ENCODE data around the gene KLK1. TPM values are rescaled to one million over a fixed set of nuclear protein-coding genes. Genes with fewer than 3 reads are reported as not detected.

Gene KLK1
- 1 to 10 TPM in 1 of 2 experiments, under 1 TPM in 1; 0.60 to 1.1 TPM for total RNA-seq

- Mint-ChIP-seq H3K4me1 (peaks cover 20% of the 10 kb centered on the region), H3K9me3 (no peaks in the 10 kb centered on the region)
Observed at GRCh38 chr19:50823389-50824042, at the start of gene KLK1. Gene KLK1, minus strand, starts transcription at chr19:50823787. Its CDS starts 39 bp downstream, at chr19:50823748.

GRCh38 chr19:50873056-50873455 lies 49.5 kb upstream of the KLK1 start, which contains the start of gene KLK2:
Gene KLK2, plus strand, starts transcription at chr19:50873439. Its CDS starts 35 bp downstream, at chr19:50873474.
- no peak for DNase-seq
- H3K9me3 Mint-ChIP-seq = peaks cover 1% of the 10 kb centered on the region
- peaks cover 1% of the 10 kb centered on the region for H3K4me1 Mint-ChIP-seq
- no peak within 1 kb of the TSS for H3K4me3 Mint-ChIP-seq
- H3K36me3 Mint-ChIP-seq = no peaks in the 10 kb centered on the region
- H3K27me3 Mint-ChIP-seq = peaks cover 31% of the 10 kb centered on the region
- no peak within 1 kb of the TSS for H3K27ac Mint-ChIP-seq

More at GRCh38 chr19:50823389-50824042, at the start of gene KLK1:
- Mint-ChIP-seq H3K36me3 (no peaks in the 10 kb centered on the region), H3K27me3 (peaks cover 74% of the 10 kb centered on the region), H3K4me3 (no peak within 1 kb of the TSS), H3K27ac (no peak within 1 kb of the TSS)
- no peak for DNase-seq

- Mint-ChIP-seq H3K4me1 (peaks cover 1% of the 10 kb centered on the region), H3K27me3 (peaks cover 38% of the 10 kb centered on the region)
Observed at GRCh38 chr19:50870417-50871089, 47.0 kb upstream of the KLK1 start.

GRCh38 chr19:50869479-50869878 lies 45.9 kb upstream of the KLK1 start:
- no peaks in the 10 kb centered on the region for H3K36me3 Mint-ChIP-seq
- H3K4me1 Mint-ChIP-seq = peaks cover 1% of the 10 kb centered on the region
- peaks cover 45% of the 10 kb centered on the region for H3K27me3 Mint-ChIP-seq
- H3K4me3 Mint-ChIP-seq = no peak overlapping the region
- no peak overlapping the region for H3K27ac Mint-ChIP-seq
- H3K9me3 Mint-ChIP-seq = peaks cover 1% of the 10 kb centered on the region
- no peak for DNase-seq

More at GRCh38 chr19:50870417-50871089, 47.0 kb upstream of the KLK1 start:
- peak; percentile 50 for DNase-seq
- Mint-ChIP-seq H3K36me3 (no peaks in the 10 kb centered on the region), H3K9me3 (peaks cover 1% of the 10 kb centered on the region), H3K4me3 (no peak overlapping the region), H3K27ac (no peak overlapping the region)

GRCh38 chr19:50861496-50862286 lies 38.1 kb upstream of the KLK1 start:
- H3K4me3 Mint-ChIP-seq = no peak overlapping the region
- no peaks in the 10 kb centered on the region for H3K4me1 Mint-ChIP-seq
- no peak for DNase-seq
- no peak overlapping the region for H3K27ac Mint-ChIP-seq
- no peaks in the 10 kb centered on the region for H3K36me3 Mint-ChIP-seq
- peaks cover 60% of the 10 kb centered on the region for H3K27me3 Mint-ChIP-seq
- no peaks in the 10 kb centered on the region for H3K9me3 Mint-ChIP-seq

- H3K9me3 Mint-ChIP-seq = no peaks in the 10 kb centered on the region
- H3K27me3 Mint-ChIP-seq = peaks cover 60% of the 10 kb centered on the region
- no peak overlapping the region for H3K27ac Mint-ChIP-seq
- no peaks in the 10 kb centered on the region for H3K4me1 Mint-ChIP-seq
- no peak overlapping the region for H3K4me3 Mint-ChIP-seq
- DNase-seq = no peak
- H3K36me3 Mint-ChIP-seq = no peaks in the 10 kb centered on the region
Observed at GRCh38 chr19:50861010-50861409, 37.4 kb upstream of the KLK1 start.

GRCh38 chr19:50859849-50860248 lies 36.3 kb upstream of the KLK1 start:
- H3K36me3 Mint-ChIP-seq = no peaks in the 10 kb centered on the region
- no peaks in the 10 kb centered on the region for H3K4me1 Mint-ChIP-seq
- no peak for DNase-seq
- no peaks in the 10 kb centered on the region for H3K9me3 Mint-ChIP-seq
- no peak overlapping the region for H3K27ac Mint-ChIP-seq
- peaks cover 64% of the 10 kb centered on the region for H3K27me3 Mint-ChIP-seq
- no peak overlapping the region for H3K4me3 Mint-ChIP-seq

GRCh38 chr19:50858886-50859285 lies 35.3 kb upstream of the KLK1 start:
- H3K4me3 Mint-ChIP-seq = no peak overlapping the region
- H3K4me1 Mint-ChIP-seq = no peaks in the 10 kb centered on the region
- no peaks in the 10 kb centered on the region for H3K9me3 Mint-ChIP-seq
- DNase-seq = no peak
- no peak overlapping the region for H3K27ac Mint-ChIP-seq
- H3K27me3 Mint-ChIP-seq = peaks cover 70% of the 10 kb centered on the region
- H3K36me3 Mint-ChIP-seq = no peaks in the 10 kb centered on the region

GRCh38 chr19:50857366-50857765 lies 33.8 kb upstream of the KLK1 start:
- Mint-ChIP-seq H3K27me3 (peaks cover 70% of the 10 kb centered on the region), H3K36me3 (no peaks in the 10 kb centered on the region), H3K4me1 (no peaks in the 10 kb centered on the region), H3K9me3 (no peaks in the 10 kb centered on the region), H3K27ac (no peak overlapping the region), H3K4me3 (no peak overlapping the region)
- DNase-seq = no peak

GRCh38 chr19:50854636-50855410 lies 31.2 kb upstream of the KLK1 start, which contains the start of gene KLK3:
Gene KLK3, plus strand, starts transcription at chr19:50854915. Its CDS starts 41 bp downstream, at chr19:50854956.
- H3K4me3 Mint-ChIP-seq = no peak within 1 kb of the TSS
- H3K9me3 Mint-ChIP-seq = no peaks in the 10 kb centered on the region
- H3K36me3 Mint-ChIP-seq = no peaks in the 10 kb centered on the region
- DNase-seq = no peak
- H3K27me3 Mint-ChIP-seq = peaks cover 64% of the 10 kb centered on the region
- H3K27ac Mint-ChIP-seq = no peak within 1 kb of the TSS
- no peaks in the 10 kb centered on the region for H3K4me1 Mint-ChIP-seq

GRCh38 chr19:50851620-50852019 lies 28.0 kb upstream of the KLK1 start:
- H3K9me3 Mint-ChIP-seq = no peaks in the 10 kb centered on the region
- no peaks in the 10 kb centered on the region for H3K4me1 Mint-ChIP-seq
- H3K36me3 Mint-ChIP-seq = no peaks in the 10 kb centered on the region
- DNase-seq = no peak
- peaks cover 45% of the 10 kb centered on the region for H3K27me3 Mint-ChIP-seq
- no peak overlapping the region for H3K27ac Mint-ChIP-seq
- no peak overlapping the region for H3K4me3 Mint-ChIP-seq

- Mint-ChIP-seq H3K36me3 (no peaks in the 10 kb centered on the region), H3K9me3 (no peaks in the 10 kb centered on the region), H3K4me3 (no peak overlapping the region), H3K4me1 (no peaks in the 10 kb centered on the region), H3K27me3 (peaks cover 37% of the 10 kb centered on the region), H3K27ac (no peak overlapping the region)
- no peak for DNase-seq
Observed at GRCh38 chr19:50850738-50851137, 27.2 kb upstream of the KLK1 start.

GRCh38 chr19:50844296-50844935 lies 20.8 kb upstream of the KLK1 start:
- H3K9me3 Mint-ChIP-seq = peaks cover 16% of the 10 kb centered on the region

GRCh38 chr19:50843701-50844221 lies 20.2 kb upstream of the KLK1 start:
- no peak for DNase-seq
- Mint-ChIP-seq H3K4me1 (no peaks in the 10 kb centered on the region), H3K36me3 (no peaks in the 10 kb centered on the region), H3K27me3 (peaks cover 32% of the 10 kb centered on the region), H3K9me3 (peaks cover 16% of the 10 kb centered on the region), H3K4me3 (no peak overlapping the region), H3K27ac (no peak overlapping the region)

More at GRCh38 chr19:50844296-50844935, 20.8 kb upstream of the KLK1 start:
- Mint-ChIP-seq H3K27ac (no peak overlapping the region), H3K4me1 (no peaks in the 10 kb centered on the region), H3K4me3 (no peak overlapping the region), H3K27me3 (peaks cover 32% of the 10 kb centered on the region), H3K36me3 (no peaks in the 10 kb centered on the region)
- no peak for DNase-seq

Data from activated naive CD8-positive, alpha-beta T cell treated with anti-CD3 and anti-CD28 coated beads for 36 hours (primary cell).